Esophagus muscularis mucosa (tissue), 4 donors: ENCODE data around the gene STON2. TPM values are rescaled to one million over a fixed set of nuclear protein-coding genes. Genes with fewer than 3 reads are reported as not detected.

Experiments used
- DNase-seq: peaks from one replicate; pipeline ENCODE4 v3.0.0-alpha.2; 2017; ENCODE audit errors: extremely low spot score
- H3K27ac ChIP-seq, 4 donors: fragments of 200-600 bp; sonication (generic); replicated peaks in 1 of 4; 1 replicate in 3 of 4; 2 replicates in 1 of 4; pipeline ENCODE4 v1.5.1; 2016 to 2019; ENCODE audit warnings: mild to moderate bottlenecking in 1 of 4
- H3K27me3 ChIP-seq, 4 donors: fragments of 200-600 bp; sonication (generic); one replicate each; pipeline versions ENCODE4 v1.5.1 to v1.6.0; 2016 to 2019
- H3K36me3 ChIP-seq, 4 donors: fragments of 200-600 bp; sonication (generic); one replicate each; pipeline ENCODE4 v1.5.1; 2016 to 2019
- H3K4me1 ChIP-seq, 4 donors: fragments of 200-600 bp; sonication (generic); one replicate each; pipeline ENCODE4 v1.5.1; 2016 to 2019
- H3K4me3 ChIP-seq, 4 donors: fragments of 200-600 bp; sonication (generic); 1 replicate in 2 of 4; 2 replicates in 2 of 4; pipeline ENCODE4 v1.5.1; 2016 to 2019; ENCODE audit warnings: mild to moderate bottlenecking in 4 of 4, moderate library complexity in 1 of 4
- H3K9me3 ChIP-seq, 4 donors: fragments of 200-600 bp; sonication (generic); 1 replicate in 3 of 4; 2 replicates in 1 of 4; pipeline ENCODE4 v1.5.1; 2016 to 2019
- CTCF ChIP-seq, 3 experiments: fragments of 200-600 bp in 2 of 3; fragments of 450-650 bp in 1 of 3; sonication (generic) in 2 of 3; IDR thresholded peaks; one replicate each; pipeline ENCODE4 v1.5.1; 2017 to 2019; ENCODE audit warnings: antibody characterized with exemption in 3 of 3, mild to moderate bottlenecking in 2 of 3, moderate library complexity in 1 of 3
- EP300 ChIP-seq: sonication (generic); formaldehyde crosslinking; IDR thresholded peaks from one replicate; pipeline ENCODE4 v1.6.1; 2017; ENCODE audit warnings: antibody characterized with exemption
- POLR2A ChIP-seq: fragments of 450-650 bp; IDR thresholded peaks from one replicate; pipeline ENCODE4 v1.6.1; 2017; ENCODE audit warnings: antibody characterized with exemption, moderate library complexity, mild to moderate bottlenecking, low read depth
- POLR2AphosphoS5 ChIP-seq, 2 donors: sonication (generic); formaldehyde crosslinking; IDR thresholded peaks; one replicate each; pipeline ENCODE4 v1.6.1; 2017; ENCODE audit warnings: antibody characterized with exemption in 2 of 2
- WGBS: methylation state at CpG from one replicate; pipeline ENCODE4 v1.1.5; 2018; 5-methylcytosine and 5-hydroxymethylcytosine counted together
- intact Hi-C: fragments of 100-400 bp; cut with DNase I; formaldehyde crosslinking; loops from one replicate; pipeline ENCODE4 v1.15.1; 2023
- small RNA-seq, 3 donors: library from RNA; depleted of rRNA; stranded (forward); fragments of <200 nt; gene quantifications; one replicate each; pipeline ENCODE3, GENCODE V24; 2016
- total RNA-seq, 4 donors: library from RNA; depleted of rRNA; stranded (reverse); fragments of >200 nt; gene quantifications; one replicate each; pipeline versions ENCODE4 v1.1.0 to v1.2.1, GENCODE V29; 2016

The STON2 gene
- total RNA-seq, 4 donors from 2014 or later = 7.6 to 9.6 (median 8.8) TPM

- H3K4me1 ChIP-seq = peaks cover 22 to 35% (median 34%) of the 10 kb centered on the region in 4 donors
- intact Hi-C loops = loop anchor here (10.0 kb wide), 1 partner anchor 1164 kb away; no protein-coding TSS in a partner anchor
- peak overlapping the region; percentile 96 to 99 (median 98) for H3K27ac ChIP-seq
- DNase-seq = no peak
- no peaks in the 10 kb centered on the region for H3K9me3 ChIP-seq
- no peak for TF ChIP-seq CTCF (IDR thresholded peaks at IDR 0.05)
- no peak for TF ChIP-seq EP300
- no peak for TF ChIP-seq POLR2A
- TF ChIP-seq POLR2AphosphoS5 (IDR thresholded peaks at IDR 0.05) = no peak
- peaks cover 4 to 7% (median 5%) of the 10 kb centered on the region in 4 donors for H3K36me3 ChIP-seq
- 0% methylated on average over 13 of the region's 13 CpGs for WGBS
- H3K4me3 ChIP-seq = peak overlapping the region; percentile 78 to 84 (median 81)
- H3K27me3 ChIP-seq = no peaks in the 10 kb centered on the region
Measured at GRCh38 chr14:81220580-81220829, 179.6 kb downstream of the STON2 start.

- WGBS = under 1% methylated on average over 44 of the region's 84 CpGs
- H3K9me3 ChIP-seq = no peaks in the 10 kb centered on the region
- intact Hi-C loops = loop anchor here (5.0 to 10.0 kb wide), 2 partner anchors 48 to 1165 kb away; no protein-coding TSS in a partner anchor
- peaks cover 22 to 36% (median 35%) of the 10 kb centered on the region in 4 donors for H3K4me1 ChIP-seq
- no peak for DNase-seq
- peak overlapping the region; percentile 78 to 84 (median 81) for H3K4me3 ChIP-seq
- H3K27ac ChIP-seq = peak overlapping the region; percentile 96 to 99 (median 98)
- H3K27me3 ChIP-seq = no peaks in the 10 kb centered on the region
- H3K36me3 ChIP-seq = peaks cover 7 to 13% (median 10%) of the 10 kb centered on the region in 4 donors
- TF ChIP-seq EP300 (no peak), CTCF (IDR thresholded peaks at IDR 0.05) (no peak), POLR2AphosphoS5 (IDR thresholded peaks at IDR 0.05) (no peak), POLR2A (no peak)
Measured at GRCh38 chr14:81219759-81220579, 180.2 kb downstream of the STON2 start.

GRCh38 chr14:81219210-81219758 is 180.8 kb downstream of the STON2 start:
- peak; percentile 99 for DNase-seq
- intact Hi-C loops = loop anchor here (5.0 kb wide), 1 partner anchor 47 kb away; no protein-coding TSS in a partner anchor
- Histone ChIP-seq H3K4me1 (peaks cover 22 to 36% (median 35%) of the 10 kb centered on the region in 4 donors), H3K9me3 (no peaks in the 10 kb centered on the region), H3K36me3 (peaks cover 9 to 20% (median 14%) of the 10 kb centered on the region in 4 donors), H3K27ac (peak overlapping the region; percentile 96 to 99 (median 98)), H3K4me3 (peak overlapping the region; percentile 78 to 84 (median 81)), H3K27me3 (no peaks in the 10 kb centered on the region)
- WGBS = under 1% methylated on average over 29 of the region's 29 CpGs
- TF ChIP-seq POLR2A = peak; percentile 96
- no peak for TF ChIP-seq EP300
- no peak for TF ChIP-seq CTCF (IDR thresholded peaks at IDR 0.05)
- TF ChIP-seq POLR2AphosphoS5 (IDR thresholded peaks at IDR 0.05) = peak; percentile 98 to 99

- Histone ChIP-seq H3K27ac (no peak overlapping the region), H3K4me1 (peaks cover 5 to 23% (median 14%) of the 10 kb centered on the region in 4 donors), H3K36me3 (peaks cover 13 to 55% (median 43%) of the 10 kb centered on the region in 4 donors), H3K27me3 (no peaks in the 10 kb centered on the region), H3K4me3 (no peak overlapping the region), H3K9me3 (no peaks in the 10 kb centered on the region)
- TF ChIP-seq CTCF (IDR thresholded peaks at IDR 0.05) (peak; percentile 23 to 49 (median 47)), EP300 (no peak)
- 52% methylated on average over 2 of the region's 2 CpGs for WGBS
- DNase-seq = no peak
- intact Hi-C loops = no loop called here
Measured at GRCh38 chr14:81211844-81212243, 188.3 kb downstream of the STON2 start.

Small RNA genes lying within 50 kb of the gene (small RNA-seq; reads per million reads assigned to genes)
- gene DYNLL1P1 = 0 reads per million in 3 donors
- 0 reads per million in 3 donors for gene DYNLL1P2

Other genes starting within 250 kb of the STON2 start
- gene GTF2A1, start 179.4 kb downstream of the STON2 start, total RNA-seq = 10 to 100 TPM; 17.1 to 35.1 (median 28.4) TPM
- gene SEL1L, start 133.5 kb upstream of the STON2 start, total RNA-seq = 10 to 100 TPM; 54.2 to 64.2 (median 55.6) TPM